Stomach (tissue), 9 donors: ENCODE results near the gene PCBP3. TPM values are rescaled to one million over a fixed set of nuclear protein-coding genes. Genes with fewer than 3 reads are reported as not detected.
"Not testable (repeated sequence)": the region's sequence is repeated elsewhere in the genome, so short reads cannot be mapped to it uniquely, and the experiment has no call there.

Experiments
- DNase-seq, 2 donors: peaks; one replicate each; pipeline versions ENCODE4 v3.0.0 to v3.0.0-alpha.2; 2013 to 2019
- H3K27ac ChIP-seq, 5 donors: fragments of 200-600 bp in 4 of 5; sonication (generic) in 4 of 5; one replicate each; pipeline ENCODE4 v1.5.1; 2013 to 2019; ENCODE audit warnings: mild to moderate bottlenecking in 1 of 5, moderate library complexity in 1 of 5
- H3K27me3 ChIP-seq, 3 donors: fragments of 200-600 bp; sonication (generic); one replicate each; pipeline ENCODE4 v1.5.1; 2017 to 2019; ENCODE audit warnings: mixed run types in 1 of 3
- H3K36me3 ChIP-seq, 4 donors: fragments of 200-600 bp; sonication (generic); 1 replicate in 3 of 4; 2 replicates in 1 of 4; pipeline ENCODE4 v1.5.1; 2016 to 2019
- H3K4me1 ChIP-seq, 4 donors: fragments of 200-600 bp; sonication (generic); one replicate each; pipeline ENCODE4 v1.5.1; 2016 to 2019
- H3K4me3 ChIP-seq, 4 donors: fragments of 200-600 bp; sonication (generic) in 3 of 4; one replicate each; pipeline ENCODE4 v1.5.1; 2016 to 2019; ENCODE audit warnings: mild to moderate bottlenecking in 1 of 4
- H3K9me3 ChIP-seq, 4 donors: fragments of 200-600 bp; sonication (generic); one replicate each; pipeline ENCODE4 v1.5.1; 2016 to 2019
- EP300 ChIP-seq: sonication (generic); formaldehyde crosslinking; IDR thresholded peaks from one replicate; pipeline ENCODE4 v1.6.1; 2017; ENCODE audit warnings: antibody characterized with exemption
- POLR2A ChIP-seq, 4 donors: fragments of 450-650 bp; IDR thresholded peaks; one replicate each; pipeline ENCODE4 v1.6.1; 2016; ENCODE audit warnings: antibody characterized with exemption in 4 of 4, control low read depth in 2 of 4, mild to moderate bottlenecking in 1 of 4, moderate library complexity in 1 of 4
- POLR2AphosphoS5 ChIP-seq, 3 donors: sonication (generic); formaldehyde crosslinking; IDR thresholded peaks; one replicate each; pipeline ENCODE4 v1.6.1; 2016; ENCODE audit warnings: antibody characterized with exemption in 3 of 3
- WGBS, 5 donors: extraction: QIAGEN DNeasy Blood & Tissue Kit in 3 of 5; methylation state at CpG; one replicate each; pipeline versions ENCODE4 v1.1.5 to v1.1.7; 2013 to 2018; 5-methylcytosine and 5-hydroxymethylcytosine counted together
- intact Hi-C: fragments of 100-400 bp; cut with DNase I; formaldehyde crosslinking; loops from one replicate; pipeline ENCODE4 v1.15.1; 2023; ENCODE audit warnings: low total_unique reads
- polyA plus RNA-seq, 3 donors: library from polyadenylated mRNA; stranded (reverse); fragments of 200-250 nt; gene quantifications; one replicate each; pipeline ENCODE4 v1.2.3, GENCODE V29; 2013
- total RNA-seq, 5 donors: library from RNA; depleted of rRNA; stranded (reverse); fragments of >200 nt; gene quantifications; one replicate each; pipeline versions ENCODE4 v1.1.0 to v1.2.3, GENCODE V29; 2014 to 2016
- TF ChIP-seq, protein P1 (sequence below), 7 experiments: fragments of 450-650 bp in 4 of 7; fragments of 200-600 bp in 3 of 7; sonication (generic) in 3 of 7; IDR thresholded peaks; one replicate each; pipeline ENCODE4 v1.5.1; 2016 to 2019; ENCODE audit warnings: antibody characterized with exemption in 7 of 7, control low read depth in 2 of 7, mild to moderate bottlenecking in 1 of 7
- donor health status: healthy with polysubstance abuse.
- donor health status: Bipolar disorder and iron deficiency.
- donor health status: healthy.

Gene PCBP3
- total and polyA plus RNA-seq, 8 donors = 1.8 to 10.9 (median 3.3) TPM; not detected in 3

GRCh38 chr21:45662623-45663245 is 19.2 kb downstream of the PCBP3 start:
- 85 to 91% (median 90%) methylated on average over 10 of the region's 10 CpGs for WGBS, 5 donors
- H3K4me1 ChIP-seq, intact Hi-C loops, H3K36me3 ChIP-seq, H3K27ac ChIP-seq, DNase-seq, H3K4me3 ChIP-seq, H3K27me3 ChIP-seq: not testable (repeated sequence)
- peaks cover 0 to 22% (median 16%) of the 10 kb centered on the region in 4 donors for H3K9me3 ChIP-seq

DNA sequence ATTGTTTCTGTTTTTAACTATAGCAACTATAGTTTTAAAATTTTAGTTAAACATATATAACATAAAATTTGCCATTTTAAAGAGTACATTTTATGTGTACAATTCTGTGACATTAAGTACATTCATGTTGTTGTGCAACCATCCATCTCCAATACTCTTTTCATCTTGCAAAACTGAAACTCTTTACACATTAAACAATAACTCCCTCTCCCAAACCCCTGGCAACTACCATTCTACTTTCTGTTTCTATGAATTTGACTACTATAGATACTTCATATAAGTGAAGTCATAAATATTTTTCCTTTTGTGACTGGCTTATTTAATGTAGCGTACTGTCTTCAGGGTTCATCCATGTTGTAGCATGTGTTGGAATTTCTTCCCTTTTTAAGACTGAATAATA is 25.9 kb downstream of the PCBP3 start:
- no peak overlapping the region for H3K4me3 ChIP-seq
- WGBS, 5 donors = 90 to 100% (median 93%) methylated on average over 1 of the region's 1 CpG
- H3K27me3 ChIP-seq = no peaks in the 10 kb centered on the region
- no peaks in the 10 kb centered on the region for H3K36me3 ChIP-seq
- no peak for DNase-seq
- TF ChIP-seq POLR2A (IDR thresholded peaks at IDR 0.05) (no peak), EP300 (no peak), POLR2AphosphoS5 (IDR thresholded peaks at IDR 0.05) (no peak)
- TF ChIP-seq, protein P1, sequence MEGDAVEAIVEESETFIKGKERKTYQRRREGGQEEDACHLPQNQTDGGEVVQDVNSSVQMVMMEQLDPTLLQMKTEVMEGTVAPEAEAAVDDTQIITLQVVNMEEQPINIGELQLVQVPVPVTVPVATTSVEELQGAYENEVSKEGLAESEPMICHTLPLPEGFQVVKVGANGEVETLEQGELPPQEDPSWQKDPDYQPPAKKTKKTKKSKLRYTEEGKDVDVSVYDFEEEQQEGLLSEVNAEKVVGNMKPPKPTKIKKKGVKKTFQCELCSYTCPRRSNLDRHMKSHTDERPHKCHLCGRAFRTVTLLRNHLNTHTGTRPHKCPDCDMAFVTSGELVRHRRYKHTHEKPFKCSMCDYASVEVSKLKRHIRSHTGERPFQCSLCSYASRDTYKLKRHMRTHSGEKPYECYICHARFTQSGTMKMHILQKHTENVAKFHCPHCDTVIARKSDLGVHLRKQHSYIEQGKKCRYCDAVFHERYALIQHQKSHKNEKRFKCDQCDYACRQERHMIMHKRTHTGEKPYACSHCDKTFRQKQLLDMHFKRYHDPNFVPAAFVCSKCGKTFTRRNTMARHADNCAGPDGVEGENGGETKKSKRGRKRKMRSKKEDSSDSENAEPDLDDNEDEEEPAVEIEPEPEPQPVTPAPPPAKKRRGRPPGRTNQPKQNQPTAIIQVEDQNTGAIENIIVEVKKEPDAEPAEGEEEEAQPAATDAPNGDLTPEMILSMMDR (IDR thresholded peaks at IDR 0.05) = no peak
- peaks cover 0 to 26% (median 16%) of the 10 kb centered on the region in 4 donors for H3K9me3 ChIP-seq
- intact Hi-C loops = no loop called here
- H3K27ac ChIP-seq = no peak overlapping the region
- no peaks in the 10 kb centered on the region for H3K4me1 ChIP-seq

DNA sequence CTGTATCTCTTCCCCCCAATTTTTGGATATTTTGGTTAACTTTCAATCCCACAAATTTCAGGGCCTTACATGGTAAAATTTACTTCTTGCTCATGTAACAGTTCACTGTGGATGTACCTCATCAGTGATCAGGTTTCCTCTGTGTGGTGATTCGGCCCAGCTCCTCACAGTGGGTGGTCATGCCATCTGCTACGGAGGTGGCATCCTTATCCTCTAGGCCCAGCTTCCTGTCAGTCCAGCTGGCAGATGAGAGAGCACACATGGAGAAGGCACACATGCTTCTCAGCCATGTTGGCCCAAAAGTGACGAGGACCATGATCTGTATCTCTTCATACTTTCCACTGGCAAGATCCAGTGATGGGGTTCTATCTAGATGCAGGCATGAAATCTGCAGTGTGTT is 27.2 kb downstream of the PCBP3 start:
- H3K36me3 ChIP-seq = peaks cover 0 to 8% (median 0%) of the 10 kb centered on the region in 4 donors
- TF ChIP-seq POLR2AphosphoS5 (IDR thresholded peaks at IDR 0.05) (no peak), EP300 (no peak), POLR2A (IDR thresholded peaks at IDR 0.05) (no peak)
- TF ChIP-seq, protein P1 (IDR thresholded peaks at IDR 0.05) = no peak
- no peak for DNase-seq
- no peak overlapping the region for H3K4me3 ChIP-seq
- H3K27me3 ChIP-seq = no peaks in the 10 kb centered on the region
- intact Hi-C loops = no loop called here
- no peak overlapping the region for H3K27ac ChIP-seq
- peaks cover 0 to 22% (median 12%) of the 10 kb centered on the region in 4 donors for H3K9me3 ChIP-seq
- no peaks in the 10 kb centered on the region for H3K4me1 ChIP-seq
- 72 to 80% (median 78%) methylated on average over 3 of the region's 3 CpGs for WGBS, 5 donors

GRCh38 chr21:45678790-45679189 is 35.3 kb downstream of the PCBP3 start:
- H3K4me1 ChIP-seq, H3K9me3 ChIP-seq, H3K27me3 ChIP-seq, DNase-seq, H3K27ac ChIP-seq, intact Hi-C loops, H3K4me3 ChIP-seq, H3K36me3 ChIP-seq: not testable (repeated sequence)
- WGBS, 5 donors = 57 to 100% (median 100%) methylated on average over 1 of the region's 1 CpG

DNA sequence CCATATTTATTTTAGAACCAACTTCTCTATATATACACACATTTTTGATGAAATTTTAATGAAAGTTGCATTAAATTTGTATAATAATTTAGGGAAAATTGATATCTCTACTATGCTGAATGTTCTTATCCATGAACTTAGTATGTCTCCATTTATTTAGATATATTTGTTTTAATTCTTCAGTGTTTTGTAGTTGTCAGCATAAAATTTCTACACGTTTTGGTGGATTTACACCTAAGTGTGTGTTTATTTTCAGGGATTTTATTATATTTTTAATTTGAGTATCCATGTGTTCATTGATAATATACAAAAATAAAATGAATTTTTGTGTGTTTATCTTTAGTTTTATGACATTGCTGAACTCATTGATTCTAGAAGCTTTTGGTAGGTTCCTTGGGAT is 36.7 kb downstream of the PCBP3 start:
- H3K4me1 ChIP-seq = no peaks in the 10 kb centered on the region
- intact Hi-C loops = no loop called here
- TF ChIP-seq, protein P1 (IDR thresholded peaks at IDR 0.05) = no peak
- TF ChIP-seq EP300 (no peak), POLR2AphosphoS5 (IDR thresholded peaks at IDR 0.05) (no peak), POLR2A (IDR thresholded peaks at IDR 0.05) (no peak)
- no peak overlapping the region for H3K4me3 ChIP-seq
- no peaks in the 10 kb centered on the region for H3K27me3 ChIP-seq
- no peak overlapping the region for H3K27ac ChIP-seq
- 63 to 74% (median 65%) methylated on average over 1 of the region's 1 CpG for WGBS, 5 donors
- no peak for DNase-seq
- H3K9me3 ChIP-seq = no peaks in the 10 kb centered on the region
- H3K36me3 ChIP-seq = peaks cover 0 to 1% (median 0%) of the 10 kb centered on the region in 4 donors
